ENCODE results near the gene GIGYF2. TPM values are rescaled to one million over a fixed set of nuclear protein-coding genes. Genes with fewer than 3 reads are reported as not detected.

The GIGYF2 gene
- total and polyA plus RNA-seq, 8 donors = 7.1 to 158 (median 75.0) TPM

GRCh38 chr2:232892221-232892620 is 195.1 kb downstream of the GIGYF2 start:
- Histone ChIP-seq H3K27ac (no peak overlapping the region), H3K4me3 (no peak overlapping the region), H3K9me3 (no peaks in the 10 kb centered on the region), H3K4me1 (peaks cover 0 to 5% (median 0%) of the 10 kb centered on the region in 4 donors), H3K27me3 (peaks cover 0 to 49% (median 0%) of the 10 kb centered on the region in 3 donors), H3K36me3 (peaks cover 0 to 12% (median 3%) of the 10 kb centered on the region in 4 donors)
- TF ChIP-seq POLR2A (IDR thresholded peaks at IDR 0.05) (no peak), CTCF (IDR thresholded peaks at IDR 0.05) (no peak), EP300 (IDR thresholded peaks at IDR 0.05) (no peak), POLR2AphosphoS5 (IDR thresholded peaks at IDR 0.05) (no peak)
- WGBS, 5 donors = 90 to 94% (median 93%) methylated on average over 13 of the region's 13 CpGs
- DNase-seq = no peak
- intact Hi-C loops (cut with DNase I; ENCODE audit: low total_unique reads) = no loop called here

- no peak overlapping the region for H3K27ac ChIP-seq
- no peak overlapping the region for H3K4me3 ChIP-seq
- peaks cover 0 to 12% (median 3%) of the 10 kb centered on the region in 4 donors for H3K36me3 ChIP-seq
- no peak for DNase-seq
- H3K9me3 ChIP-seq = no peaks in the 10 kb centered on the region
- intact Hi-C loops (cut with DNase I; ENCODE audit: low total_unique reads) = no loop called here
- WGBS, 5 donors = 91 to 94% (median 93%) methylated on average over 18 to 20 of the region's 20 CpGs
- peaks cover 0 to 5% (median 0%) of the 10 kb centered on the region in 4 donors for H3K4me1 ChIP-seq
- TF ChIP-seq POLR2AphosphoS5 (IDR thresholded peaks at IDR 0.05) (no peak), EP300 (IDR thresholded peaks at IDR 0.05) (no peak), CTCF (IDR thresholded peaks at IDR 0.05) (no peak), POLR2A (IDR thresholded peaks at IDR 0.05) (no peak)
- H3K27me3 ChIP-seq = peaks cover 0 to 46% (median 0%) of the 10 kb centered on the region in 3 donors
These were observed 195.7 kb downstream of the GIGYF2 start for GRCh38 chr2:232892843-232893242.

GRCh38 chr2:232893834-232894233 is 196.7 kb downstream of the GIGYF2 start:
- peak in 1 of 2 donors; percentile 10 for DNase-seq
- Histone ChIP-seq H3K36me3 (peaks cover 0 to 12% (median 3%) of the 10 kb centered on the region in 4 donors), H3K27me3 (peaks cover 0 to 46% (median 0%) of the 10 kb centered on the region in 3 donors), H3K4me3 (no peak overlapping the region), H3K27ac (no peak overlapping the region), H3K4me1 (peaks cover 0 to 5% (median 0%) of the 10 kb centered on the region in 4 donors), H3K9me3 (no peaks in the 10 kb centered on the region)
- intact Hi-C loops (cut with DNase I; ENCODE audit: low total_unique reads) = no loop called here
- 91 to 99% (median 96%) methylated on average over 8 of the region's 8 CpGs for WGBS, 5 donors
- no peak for TF ChIP-seq POLR2A (IDR thresholded peaks at IDR 0.05)
- TF ChIP-seq CTCF (IDR thresholded peaks at IDR 0.05) = no peak
- no peak for TF ChIP-seq POLR2AphosphoS5 (IDR thresholded peaks at IDR 0.05)
- TF ChIP-seq EP300 (IDR thresholded peaks at IDR 0.05) = no peak

- WGBS, 5 donors = 84 to 91% (median 89%) methylated on average over 8 to 9 of the region's 9 CpGs
These were observed 197.1 kb downstream of the GIGYF2 start for GRCh38 chr2:232894251-232894650.

More at GRCh38 chr2:232894251-232894650, 197.1 kb downstream of the GIGYF2 start:
- DNase-seq = peak in 1 of 2 donors; percentile 21
- H3K4me3 ChIP-seq = no peak overlapping the region
- intact Hi-C loops (cut with DNase I; ENCODE audit: low total_unique reads) = no loop called here
- peaks cover 0 to 12% (median 3%) of the 10 kb centered on the region in 4 donors for H3K36me3 ChIP-seq
- H3K27me3 ChIP-seq = peaks cover 0 to 46% (median 0%) of the 10 kb centered on the region in 3 donors
- TF ChIP-seq POLR2A (IDR thresholded peaks at IDR 0.05) (no peak), CTCF (IDR thresholded peaks at IDR 0.05) (no peak), EP300 (IDR thresholded peaks at IDR 0.05) (no peak), POLR2AphosphoS5 (IDR thresholded peaks at IDR 0.05) (no peak)
- H3K9me3 ChIP-seq = no peaks in the 10 kb centered on the region
- H3K4me1 ChIP-seq = peaks cover 0 to 5% (median 0%) of the 10 kb centered on the region in 4 donors
- no peak overlapping the region for H3K27ac ChIP-seq
